ENCODE data around the gene NHLRC1. TPM values are rescaled to one million over a fixed set of nuclear protein-coding genes. Genes with fewer than 3 reads are reported as not detected.

The NHLRC1 gene
- total and polyA plus RNA-seq, 2 of the 13 experiments (the other 11 are each of a cell fraction or from before 2014, with no cell fraction given): 0.04 to 0.11 TPM

DNA sequence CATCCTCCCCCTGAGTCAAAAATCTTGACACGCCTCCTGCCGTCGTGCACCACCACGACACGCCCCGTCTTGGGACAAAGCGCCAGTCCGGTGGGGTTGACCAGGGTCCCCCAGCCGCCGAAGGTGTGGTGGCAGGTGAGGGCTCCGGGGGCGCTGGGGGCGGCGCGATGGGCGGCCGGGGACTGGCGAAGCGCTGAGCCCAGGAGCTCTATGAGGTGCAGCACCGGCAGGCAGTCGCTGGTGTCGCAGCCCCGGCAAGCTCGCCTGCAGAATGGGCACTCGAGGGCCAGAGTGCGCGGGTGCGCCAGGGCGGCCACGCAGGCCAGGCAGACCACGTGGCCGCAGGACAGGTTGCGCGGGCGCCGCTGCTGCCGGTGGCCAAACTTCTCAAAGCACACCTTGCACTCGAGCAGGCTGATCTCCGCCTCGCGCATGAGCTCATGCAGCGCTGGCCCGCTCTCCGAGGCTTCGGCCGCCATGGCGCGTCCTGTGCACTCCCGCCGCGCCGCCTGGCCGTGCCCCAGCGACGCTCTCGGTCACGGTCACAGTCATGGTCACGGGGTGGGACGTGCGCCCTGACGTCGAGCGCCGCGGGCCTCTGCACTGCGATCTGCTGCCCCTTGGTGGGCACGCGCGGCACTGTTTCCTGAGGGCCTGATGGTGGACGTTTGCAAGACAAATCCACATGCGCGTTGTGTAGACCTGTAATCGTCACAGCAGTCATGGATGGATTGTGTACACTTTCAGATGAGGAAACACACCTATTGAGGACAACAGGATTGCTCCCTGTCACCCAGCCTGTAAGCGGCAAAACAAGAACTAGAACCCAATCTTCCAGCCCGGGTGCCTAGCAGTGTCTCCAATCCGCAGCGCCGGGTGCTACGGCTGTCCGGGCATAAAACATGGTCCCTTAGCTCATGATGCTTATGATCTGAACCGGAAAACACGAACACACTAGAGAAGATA is at the start of gene NHLRC1 (continued):
- TF ChIP-seq, protein P1, sequence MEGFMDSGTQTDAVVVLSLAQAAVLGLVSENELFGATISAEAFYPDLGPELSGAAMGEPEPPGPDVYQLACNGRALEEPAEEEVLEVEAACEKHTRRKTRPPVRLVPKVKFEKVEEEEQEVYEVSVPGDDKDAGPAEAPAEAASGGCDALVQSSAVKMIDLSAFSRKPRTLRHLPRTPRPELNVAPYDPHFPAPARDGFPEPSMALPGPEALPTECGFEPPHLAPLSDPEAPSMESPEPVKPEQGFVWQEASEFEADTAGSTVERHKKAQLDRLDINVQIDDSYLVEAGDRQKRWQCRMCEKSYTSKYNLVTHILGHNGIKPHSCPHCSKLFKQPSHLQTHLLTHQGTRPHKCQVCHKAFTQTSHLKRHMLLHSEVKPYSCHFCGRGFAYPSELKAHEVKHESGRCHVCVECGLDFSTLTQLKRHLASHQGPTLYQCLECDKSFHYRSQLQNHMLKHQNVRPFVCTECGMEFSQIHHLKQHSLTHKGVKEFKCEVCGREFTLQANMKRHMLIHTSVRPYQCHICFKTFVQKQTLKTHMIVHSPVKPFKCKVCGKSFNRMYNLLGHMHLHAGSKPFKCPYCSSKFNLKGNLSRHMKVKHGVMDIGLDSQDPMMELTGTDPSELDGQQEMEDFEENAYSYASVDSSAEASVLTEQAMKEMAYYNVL (CRISPR knock-in tag; IDR thresholded peaks at IDR 0.05; ENCODE audit: borderline replicate concordance): peak; percentile 94
- TF ChIP-seq ZNF879 (CRISPR knock-in tag; IDR thresholded peaks at IDR 0.05): no peak; the same call in 1 of the 2 replicates
- TF ChIP-seq ZNF143 (CRISPR knock-in tag; IDR thresholded peaks at IDR 0.05): peak; percentile 72
- TF ChIP-seq ELF1 (CRISPR knock-in tag; IDR thresholded peaks at IDR 0.05): peak; percentile 68
- peak; percentile 89 for TF ChIP-seq ZIK1 (CRISPR knock-in tag; IDR thresholded peaks at IDR 0.05; ENCODE audit: borderline replicate concordance, low read depth)
- TF ChIP-seq ZNF773 (CRISPR knock-in tag; IDR thresholded peaks at IDR 0.05; ENCODE audit: borderline replicate concordance): no peak
- peak; percentile 98 for TF ChIP-seq MIER3 (CRISPR knock-in tag; IDR thresholded peaks at IDR 0.05; ENCODE audit: borderline replicate concordance)
- TF ChIP-seq RXRA (CRISPR knock-in tag; IDR thresholded peaks at IDR 0.05): peak; percentile 100
- no peak for TF ChIP-seq FIP1L1 (IDR thresholded peaks at IDR 0.05; ENCODE audit: borderline replicate concordance, insufficient read depth, low read depth, low read length)
- TF ChIP-seq BORCS8-MEF2B (CRISPR knock-in tag; IDR thresholded peaks at IDR 0.05): peak; percentile 99
- TF ChIP-seq ZNF501 (CRISPR knock-in tag; IDR thresholded peaks at IDR 0.05): peak; percentile 90
- TF ChIP-seq, protein P2, sequence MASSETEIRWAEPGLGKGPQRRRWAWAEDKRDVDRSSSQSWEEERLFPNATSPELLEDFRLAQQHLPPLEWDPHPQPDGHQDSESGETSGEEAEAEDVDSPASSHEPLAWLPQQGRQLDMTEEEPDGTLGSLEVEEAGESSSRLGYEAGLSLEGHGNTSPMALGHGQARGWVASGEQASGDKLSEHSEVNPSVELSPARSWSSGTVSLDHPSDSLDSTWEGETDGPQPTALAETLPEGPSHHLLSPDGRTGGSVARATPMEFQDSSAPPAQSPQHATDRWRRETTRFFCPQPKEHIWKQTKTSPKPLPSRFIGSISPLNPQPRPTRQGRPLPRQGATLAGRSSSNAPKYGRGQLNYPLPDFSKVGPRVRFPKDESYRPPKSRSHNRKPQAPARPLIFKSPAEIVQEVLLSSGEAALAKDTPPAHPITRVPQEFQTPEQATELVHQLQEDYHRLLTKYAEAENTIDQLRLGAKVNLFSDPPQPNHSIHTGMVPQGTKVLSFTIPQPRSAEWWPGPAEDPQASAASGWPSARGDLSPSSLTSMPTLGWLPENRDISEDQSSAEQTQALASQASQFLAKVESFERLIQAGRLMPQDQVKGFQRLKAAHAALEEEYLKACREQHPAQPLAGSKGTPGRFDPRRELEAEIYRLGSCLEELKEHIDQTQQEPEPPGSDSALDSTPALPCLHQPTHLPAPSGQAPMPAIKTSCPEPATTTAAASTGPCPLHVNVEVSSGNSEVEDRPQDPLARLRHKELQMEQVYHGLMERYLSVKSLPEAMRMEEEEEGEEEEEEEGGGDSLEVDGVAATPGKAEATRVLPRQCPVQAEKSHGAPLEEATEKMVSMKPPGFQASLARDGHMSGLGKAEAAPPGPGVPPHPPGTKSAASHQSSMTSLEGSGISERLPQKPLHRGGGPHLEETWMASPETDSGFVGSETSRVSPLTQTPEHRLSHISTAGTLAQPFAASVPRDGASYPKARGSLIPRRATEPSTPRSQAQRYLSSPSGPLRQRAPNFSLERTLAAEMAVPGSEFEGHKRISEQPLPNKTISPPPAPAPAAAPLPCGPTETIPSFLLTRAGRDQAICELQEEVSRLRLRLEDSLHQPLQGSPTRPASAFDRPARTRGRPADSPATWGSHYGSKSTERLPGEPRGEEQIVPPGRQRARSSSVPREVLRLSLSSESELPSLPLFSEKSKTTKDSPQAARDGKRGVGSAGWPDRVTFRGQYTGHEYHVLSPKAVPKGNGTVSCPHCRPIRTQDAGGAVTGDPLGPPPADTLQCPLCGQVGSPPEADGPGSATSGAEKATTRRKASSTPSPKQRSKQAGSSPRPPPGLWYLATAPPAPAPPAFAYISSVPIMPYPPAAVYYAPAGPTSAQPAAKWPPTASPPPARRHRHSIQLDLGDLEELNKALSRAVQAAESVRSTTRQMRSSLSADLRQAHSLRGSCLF (CRISPR knock-in tag; IDR thresholded peaks at IDR 0.05; ENCODE audit: borderline replicate concordance): no peak; the same call in 1 of the 2 replicates
- peak; percentile 98 for TF ChIP-seq ZBTB38 (CRISPR knock-in tag; IDR thresholded peaks at IDR 0.05)
- TF ChIP-seq ZSCAN25 (CRISPR knock-in tag; IDR thresholded peaks at IDR 0.05): peak; percentile 64; the same call in 1 of the 2 replicates
- TF ChIP-seq, protein P3, sequence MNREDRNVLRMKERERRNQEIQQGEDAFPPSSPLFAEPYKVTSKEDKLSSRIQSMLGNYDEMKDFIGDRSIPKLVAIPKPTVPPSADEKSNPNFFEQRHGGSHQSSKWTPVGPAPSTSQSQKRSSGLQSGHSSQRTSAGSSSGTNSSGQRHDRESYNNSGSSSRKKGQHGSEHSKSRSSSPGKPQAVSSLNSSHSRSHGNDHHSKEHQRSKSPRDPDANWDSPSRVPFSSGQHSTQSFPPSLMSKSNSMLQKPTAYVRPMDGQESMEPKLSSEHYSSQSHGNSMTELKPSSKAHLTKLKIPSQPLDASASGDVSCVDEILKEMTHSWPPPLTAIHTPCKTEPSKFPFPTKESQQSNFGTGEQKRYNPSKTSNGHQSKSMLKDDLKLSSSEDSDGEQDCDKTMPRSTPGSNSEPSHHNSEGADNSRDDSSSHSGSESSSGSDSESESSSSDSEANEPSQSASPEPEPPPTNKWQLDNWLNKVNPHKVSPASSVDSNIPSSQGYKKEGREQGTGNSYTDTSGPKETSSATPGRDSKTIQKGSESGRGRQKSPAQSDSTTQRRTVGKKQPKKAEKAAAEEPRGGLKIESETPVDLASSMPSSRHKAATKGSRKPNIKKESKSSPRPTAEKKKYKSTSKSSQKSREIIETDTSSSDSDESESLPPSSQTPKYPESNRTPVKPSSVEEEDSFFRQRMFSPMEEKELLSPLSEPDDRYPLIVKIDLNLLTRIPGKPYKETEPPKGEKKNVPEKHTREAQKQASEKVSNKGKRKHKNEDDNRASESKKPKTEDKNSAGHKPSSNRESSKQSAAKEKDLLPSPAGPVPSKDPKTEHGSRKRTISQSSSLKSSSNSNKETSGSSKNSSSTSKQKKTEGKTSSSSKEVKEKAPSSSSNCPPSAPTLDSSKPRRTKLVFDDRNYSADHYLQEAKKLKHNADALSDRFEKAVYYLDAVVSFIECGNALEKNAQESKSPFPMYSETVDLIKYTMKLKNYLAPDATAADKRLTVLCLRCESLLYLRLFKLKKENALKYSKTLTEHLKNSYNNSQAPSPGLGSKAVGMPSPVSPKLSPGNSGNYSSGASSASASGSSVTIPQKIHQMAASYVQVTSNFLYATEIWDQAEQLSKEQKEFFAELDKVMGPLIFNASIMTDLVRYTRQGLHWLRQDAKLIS (CRISPR knock-in tag; IDR thresholded peaks at IDR 0.05): peak; percentile 15; the same call in 1 of the 2 replicates
- no peak for TF ChIP-seq MAFK (conservative IDR thresholded peaks at IDR 0.05 in 1 of 2, IDR thresholded peaks at IDR 0.05 in 1 of 2; ENCODE audit: low read length in 2 of 2)
- peak; percentile 70 for TF ChIP-seq MED8 (CRISPR knock-in tag; IDR thresholded peaks at IDR 0.05; ENCODE audit: insufficient replicate concordance)
